Activated CD4-positive, alpha-beta T cell treated with anti-CD3 and anti-CD28 coated beads for 1 hour (primary cell): ENCODE measurements around the gene CGNL1.

Experiments used
- DNase-seq: peaks from one replicate; pipeline ENCODE4 v3.0.0-alpha.2; 2020

Gene CGNL1

GRCh38 chr15:57500979-57501576 lies 124.8 kb downstream of the CGNL1 start:
- DNase-seq, result no peak

- DNase-seq, result no peak
These were observed 125.8 kb downstream of the CGNL1 start for GRCh38 chr15:57502116-57502515.

- no peak for DNase-seq
These were observed 126.9 kb downstream of the CGNL1 start for GRCh38 chr15:57503051-57503702.

DNA sequence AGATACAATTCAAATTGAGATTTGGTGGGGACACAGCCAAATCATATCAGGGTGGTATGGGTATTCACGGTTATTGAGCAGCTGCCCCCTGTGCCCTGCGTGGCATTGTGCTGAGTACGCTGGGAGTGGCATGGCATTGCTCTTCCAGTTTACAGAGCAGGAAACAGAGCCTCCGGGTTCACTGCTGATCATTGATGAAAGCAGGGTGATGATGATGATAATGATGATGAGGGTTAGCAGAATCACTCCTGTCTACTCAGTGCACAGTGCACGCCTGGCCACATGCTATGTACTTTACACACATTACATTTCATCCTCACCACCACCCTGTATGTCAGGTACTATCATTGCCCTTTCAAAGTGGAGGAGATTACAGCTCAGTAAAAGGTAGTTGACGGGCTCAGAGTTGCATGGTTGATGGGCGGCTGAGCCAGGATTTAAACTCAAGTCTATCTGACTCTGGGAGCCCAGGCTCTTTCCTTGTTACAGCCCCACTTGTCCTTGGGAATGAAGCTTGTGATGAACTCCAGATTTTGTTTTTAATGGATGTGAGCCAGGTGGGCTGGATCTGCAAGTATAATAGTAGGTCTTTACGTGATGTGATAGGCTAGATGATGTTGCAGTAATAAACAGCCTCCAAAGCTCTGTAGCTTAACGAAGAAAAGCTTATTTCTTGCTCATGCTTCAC lies 127.8 kb downstream of the CGNL1 start:
- no peak for DNase-seq

DNA sequence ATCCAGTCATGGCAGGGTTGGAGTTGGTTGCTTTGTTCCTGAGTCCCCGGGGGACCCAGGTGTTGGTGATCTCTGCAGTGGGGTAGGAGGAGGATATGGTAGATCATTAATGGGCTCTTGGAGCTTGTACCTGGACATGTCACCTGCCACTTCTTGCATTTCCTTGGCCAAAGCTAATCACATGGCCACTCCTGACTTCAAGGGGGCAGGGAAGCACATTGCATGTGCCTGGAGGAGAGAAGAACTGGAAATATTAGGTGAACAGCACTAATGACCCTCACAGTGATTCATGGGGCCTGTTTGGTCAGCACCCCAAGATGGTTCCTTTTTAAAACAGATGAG lies 128.3 kb downstream of the CGNL1 start:
- DNase-seq, result no peak

- DNase-seq, result no peak
These were observed 128.9 kb downstream of the CGNL1 start for GRCh38 chr15:57505056-57505715.

DNA sequence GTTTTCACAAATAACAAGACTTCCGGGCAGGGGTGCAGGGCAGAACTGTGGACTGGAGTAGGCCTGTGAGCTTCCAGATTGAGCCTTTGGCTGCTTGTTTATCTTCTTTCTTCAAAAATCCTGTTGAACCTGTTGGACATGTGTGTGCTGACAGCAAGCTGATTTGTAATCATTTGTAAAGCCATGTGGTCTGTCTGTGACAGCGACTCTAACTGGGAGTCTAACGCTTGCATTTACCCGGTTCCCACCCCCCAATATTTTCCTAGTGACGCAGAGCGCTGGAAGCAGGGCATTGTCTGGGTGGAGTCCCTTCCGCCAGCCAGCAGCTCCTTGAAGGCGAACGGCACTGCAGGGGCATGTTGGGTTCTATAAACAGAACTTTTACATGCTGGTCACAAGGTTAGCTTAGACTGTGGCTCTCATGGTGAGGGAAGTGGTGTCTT lies 129.7 kb downstream of the CGNL1 start:
- DNase-seq, result no peak

DNA sequence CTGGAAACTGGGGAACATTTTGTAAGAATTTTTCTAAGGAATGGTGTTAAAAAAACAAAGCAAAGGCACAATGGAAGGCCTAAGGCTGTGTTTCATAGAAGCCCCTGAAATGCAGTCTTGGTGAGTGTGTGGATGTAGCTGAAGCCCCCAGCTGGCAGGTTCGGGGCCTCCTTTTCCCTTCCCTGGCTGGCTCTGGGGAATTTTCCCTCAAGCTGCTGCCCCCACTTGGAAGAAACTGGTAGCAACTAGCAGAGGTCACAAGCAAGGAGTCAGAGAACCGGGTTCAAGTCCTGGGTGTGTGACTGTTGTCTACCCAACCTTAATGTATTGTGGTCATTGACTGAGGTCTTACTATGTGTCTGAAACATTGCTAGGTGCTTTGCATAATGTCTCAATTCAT lies 130.1 kb downstream of the CGNL1 start:
- DNase-seq, result no peak

GRCh38 chr15:57507111-57507510 lies 130.8 kb downstream of the CGNL1 start:
- DNase-seq, result no peak

GRCh38 chr15:57509126-57509525 lies 132.8 kb downstream of the CGNL1 start:
- no peak for DNase-seq

- no peak for DNase-seq
These were observed 133.7 kb downstream of the CGNL1 start for GRCh38 chr15:57509965-57510364.

GRCh38 chr15:57510647-57511046 lies 134.3 kb downstream of the CGNL1 start:
- no peak for DNase-seq

GRCh38 chr15:57516327-57517029 lies 140.2 kb downstream of the CGNL1 start:
- no peak for DNase-seq

DNA sequence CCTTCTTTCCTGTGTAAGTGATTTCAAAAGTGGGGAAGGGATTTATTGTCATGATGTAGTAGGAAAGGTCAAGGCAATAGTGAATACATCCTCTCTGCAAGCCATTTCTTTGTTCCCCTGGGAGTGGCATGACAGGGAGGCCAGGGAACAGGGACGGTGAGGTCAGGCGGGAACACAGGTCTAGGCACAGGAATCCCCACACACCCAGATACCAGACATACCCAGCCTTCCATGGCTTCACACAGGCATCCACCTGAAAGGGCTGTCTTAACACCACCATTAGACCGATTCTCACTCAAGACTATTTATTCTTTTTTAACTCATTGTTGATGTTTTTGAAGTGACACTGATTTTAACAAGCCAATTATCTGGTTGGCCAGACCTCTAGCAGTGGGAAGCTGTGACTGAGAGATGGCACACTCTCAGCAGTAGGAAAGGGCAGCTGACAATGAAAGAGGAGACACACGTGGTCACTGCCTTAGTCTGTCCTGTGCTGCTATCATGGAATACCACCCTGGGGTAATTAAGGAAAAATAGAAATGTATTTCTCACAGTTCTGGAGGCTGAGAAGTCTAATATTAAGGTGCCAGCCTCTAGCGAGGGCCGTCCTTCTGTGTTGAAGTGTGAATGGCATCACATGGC lies 140.8 kb downstream of the CGNL1 start:
- no peak for DNase-seq

- no peak for DNase-seq
These were observed 142.6 kb downstream of the CGNL1 start for GRCh38 chr15:57518779-57519405.

DNA sequence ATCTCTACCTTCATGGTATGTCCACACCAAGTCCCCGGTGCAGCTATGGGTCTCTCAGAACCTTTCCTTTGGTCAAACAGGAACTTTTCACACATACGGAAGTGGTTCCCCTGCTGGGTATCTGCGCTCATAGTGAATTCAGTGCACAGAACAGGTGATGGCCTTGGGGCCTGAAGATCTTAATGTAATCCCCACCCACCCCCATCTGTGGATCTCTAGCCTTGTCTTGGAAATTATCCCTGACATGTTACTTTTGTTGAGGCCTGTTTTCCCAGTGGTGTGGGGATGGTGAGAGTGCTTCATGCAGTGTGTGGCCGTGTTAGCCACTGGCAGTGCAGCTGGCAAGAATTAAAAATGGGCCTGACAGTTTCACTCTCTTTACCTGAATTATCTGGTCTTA lies 143.5 kb downstream of the CGNL1 start:
- DNase-seq, result no peak

GRCh38 chr15:57521503-57521902 lies 145.2 kb downstream of the CGNL1 start:
- no peak for DNase-seq

GRCh38 chr15:57522148-57522547 lies 145.8 kb downstream of the CGNL1 start:
- DNase-seq, result no peak

- DNase-seq, result no peak
These were observed 149.3 kb downstream of the CGNL1 start for GRCh38 chr15:57525581-57525980.

- no peak for DNase-seq
These were observed 149.8 kb downstream of the CGNL1 start for GRCh38 chr15:57526076-57526475.

DNA sequence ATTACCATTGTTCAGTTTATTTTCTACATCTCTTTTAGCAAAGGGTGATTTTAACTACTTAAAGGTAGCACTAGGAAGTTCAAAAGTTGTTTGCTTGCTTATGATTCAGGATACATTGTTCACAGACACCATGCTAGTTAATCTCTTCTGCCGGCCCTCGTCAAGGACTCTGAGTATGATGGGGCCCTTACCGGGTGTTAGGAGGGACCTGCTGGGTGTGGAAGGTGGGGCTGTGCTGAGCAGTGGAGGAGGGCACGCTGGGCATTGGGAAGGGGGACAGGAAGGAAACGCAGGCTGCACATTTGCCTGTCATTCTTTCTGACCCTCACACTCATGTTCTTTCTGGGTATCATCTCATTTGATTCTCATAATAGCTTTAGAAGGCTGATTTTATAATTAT lies 150.3 kb downstream of the CGNL1 start:
- no peak for DNase-seq

DNA sequence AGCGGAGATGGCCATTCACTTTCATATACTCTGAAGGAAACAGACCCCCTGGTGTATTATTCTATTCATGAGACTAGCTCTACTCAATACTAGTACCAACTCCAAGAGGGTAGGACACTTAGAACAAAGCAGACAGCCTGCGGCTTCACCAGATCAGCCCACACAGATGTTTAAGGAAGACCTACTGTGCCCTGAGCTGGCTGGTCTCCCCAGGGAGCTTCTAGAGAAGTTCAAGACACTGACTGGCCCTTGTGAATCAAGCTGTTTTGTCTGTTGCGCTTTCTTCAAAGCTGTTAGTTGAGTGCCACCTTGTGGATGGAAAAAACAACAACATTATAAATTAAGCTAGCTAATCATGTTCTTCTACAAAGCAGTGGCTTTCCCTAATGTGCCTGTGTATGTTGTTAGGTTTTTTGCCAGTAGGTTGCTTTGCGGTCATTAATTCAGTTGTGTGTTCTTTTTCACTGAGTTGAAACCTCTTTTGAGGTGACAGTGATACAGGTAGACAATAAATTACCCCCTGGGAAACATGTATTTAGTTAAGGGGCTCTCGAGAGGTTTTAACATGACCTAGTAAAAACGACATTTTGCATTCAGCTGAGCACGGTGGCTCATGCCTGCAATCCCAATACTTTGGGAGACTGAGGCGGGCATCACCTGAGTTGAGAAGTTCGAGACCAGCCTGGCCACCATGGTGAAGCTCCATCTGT lies 151.2 kb downstream of the CGNL1 start:
- no peak for DNase-seq
